Neural crest cell (in vitro differentiated cells): Measurements from ENCODE around the gene TMEM263. TPM values are rescaled to one million over a fixed set of nuclear protein-coding genes. Genes with fewer than 3 reads are reported as not detected.

Source experiments
- DNase-seq: peaks from one replicate; pipeline ENCODE4 v3.0.0; 2021; ENCODE audit warnings: low read depth, mixed read lengths, low spot score
- H3K27ac Mint-ChIP-seq: one replicate; pipeline ENCODE4 v1.8.0; 2021; ENCODE audit warnings: mild to moderate bottlenecking, mixed read lengths; ENCODE audit not compliant: unreplicated experiment
- H3K27me3 Mint-ChIP-seq: 2 replicates; pipeline ENCODE4 v1.8.0; 2021; ENCODE audit warnings: low read depth, mild to moderate bottlenecking, mixed read lengths
- H3K36me3 Mint-ChIP-seq: 2 replicates; pipeline ENCODE4 v1.8.0; 2021; ENCODE audit warnings: low read depth, mild to moderate bottlenecking, mixed read lengths
- H3K4me1 Mint-ChIP-seq: 2 replicates; pipeline ENCODE4 v1.8.0; 2021; ENCODE audit warnings: mixed read lengths
- H3K4me3 Mint-ChIP-seq: one replicate; pipeline ENCODE4 v1.8.0; 2021; ENCODE audit warnings: mild to moderate bottlenecking, mixed read lengths
- H3K9me3 Mint-ChIP-seq: 2 replicates; pipeline ENCODE4 v1.8.0; 2021; ENCODE audit warnings: mixed read lengths
- total RNA-seq: library from RNA; stranded (reverse); gene quantifications from 2 replicates; pipeline ENCODE4 v1.2.1, GENCODE V29; 2021
- TF ChIP-seq, protein P1 (sequence below): fragments of 200-600 bp; sonication (generic); conservative IDR thresholded peaks from 2 replicates; pipeline ENCODE4 v1.5.0; 2021; ENCODE audit warnings: antibody characterized with exemption, mild to moderate bottlenecking

Gene TMEM263
- total RNA-seq, 1 donor from 2014 or later: 27.9 TPM

GRCh38 chr12:106910202-106910601 lies 45.5 kb upstream of the TMEM263 start:
- peaks cover 8% of the 10 kb centered on the region for H3K9me3 Mint-ChIP-seq
- H3K27ac Mint-ChIP-seq: no peak overlapping the region
- TF ChIP-seq, protein P1, sequence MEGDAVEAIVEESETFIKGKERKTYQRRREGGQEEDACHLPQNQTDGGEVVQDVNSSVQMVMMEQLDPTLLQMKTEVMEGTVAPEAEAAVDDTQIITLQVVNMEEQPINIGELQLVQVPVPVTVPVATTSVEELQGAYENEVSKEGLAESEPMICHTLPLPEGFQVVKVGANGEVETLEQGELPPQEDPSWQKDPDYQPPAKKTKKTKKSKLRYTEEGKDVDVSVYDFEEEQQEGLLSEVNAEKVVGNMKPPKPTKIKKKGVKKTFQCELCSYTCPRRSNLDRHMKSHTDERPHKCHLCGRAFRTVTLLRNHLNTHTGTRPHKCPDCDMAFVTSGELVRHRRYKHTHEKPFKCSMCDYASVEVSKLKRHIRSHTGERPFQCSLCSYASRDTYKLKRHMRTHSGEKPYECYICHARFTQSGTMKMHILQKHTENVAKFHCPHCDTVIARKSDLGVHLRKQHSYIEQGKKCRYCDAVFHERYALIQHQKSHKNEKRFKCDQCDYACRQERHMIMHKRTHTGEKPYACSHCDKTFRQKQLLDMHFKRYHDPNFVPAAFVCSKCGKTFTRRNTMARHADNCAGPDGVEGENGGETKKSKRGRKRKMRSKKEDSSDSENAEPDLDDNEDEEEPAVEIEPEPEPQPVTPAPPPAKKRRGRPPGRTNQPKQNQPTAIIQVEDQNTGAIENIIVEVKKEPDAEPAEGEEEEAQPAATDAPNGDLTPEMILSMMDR: no peak
- H3K27me3 Mint-ChIP-seq: peaks cover 3% of the 10 kb centered on the region
- peaks cover 13% of the 10 kb centered on the region for H3K4me1 Mint-ChIP-seq
- no peak overlapping the region for H3K4me3 Mint-ChIP-seq
- H3K36me3 Mint-ChIP-seq: no peaks in the 10 kb centered on the region
- no peak for DNase-seq

GRCh38 chr12:106911581-106911980 lies 44.1 kb upstream of the TMEM263 start:
- no peaks in the 10 kb centered on the region for H3K36me3 Mint-ChIP-seq
- H3K27ac Mint-ChIP-seq: no peak overlapping the region
- peaks cover 21% of the 10 kb centered on the region for H3K4me1 Mint-ChIP-seq
- H3K4me3 Mint-ChIP-seq: no peak overlapping the region
- TF ChIP-seq, protein P1: no peak
- peaks cover 4% of the 10 kb centered on the region for H3K9me3 Mint-ChIP-seq
- DNase-seq: no peak
- peaks cover 3% of the 10 kb centered on the region for H3K27me3 Mint-ChIP-seq

- Mint-ChIP-seq H3K27me3 (no peaks in the 10 kb centered on the region), H3K27ac (no peak overlapping the region), H3K9me3 (no peaks in the 10 kb centered on the region), H3K4me1 (peaks cover 40% of the 10 kb centered on the region), H3K4me3 (no peak overlapping the region), H3K36me3 (no peaks in the 10 kb centered on the region)
- TF ChIP-seq, protein P1: no peak
- DNase-seq: no peak
Measured at GRCh38 chr12:106913456-106913855, 42.3 kb upstream of the TMEM263 start.

GRCh38 chr12:106914796-106915634 lies 40.7 kb upstream of the TMEM263 start:
- H3K27me3 Mint-ChIP-seq: no peaks in the 10 kb centered on the region
- H3K27ac Mint-ChIP-seq: no peak overlapping the region
- H3K36me3 Mint-ChIP-seq: no peaks in the 10 kb centered on the region
- TF ChIP-seq, protein P1: no peak
- DNase-seq: no peak
- H3K4me3 Mint-ChIP-seq: no peak overlapping the region
- no peaks in the 10 kb centered on the region for H3K9me3 Mint-ChIP-seq
- peaks cover 52% of the 10 kb centered on the region for H3K4me1 Mint-ChIP-seq

DNA sequence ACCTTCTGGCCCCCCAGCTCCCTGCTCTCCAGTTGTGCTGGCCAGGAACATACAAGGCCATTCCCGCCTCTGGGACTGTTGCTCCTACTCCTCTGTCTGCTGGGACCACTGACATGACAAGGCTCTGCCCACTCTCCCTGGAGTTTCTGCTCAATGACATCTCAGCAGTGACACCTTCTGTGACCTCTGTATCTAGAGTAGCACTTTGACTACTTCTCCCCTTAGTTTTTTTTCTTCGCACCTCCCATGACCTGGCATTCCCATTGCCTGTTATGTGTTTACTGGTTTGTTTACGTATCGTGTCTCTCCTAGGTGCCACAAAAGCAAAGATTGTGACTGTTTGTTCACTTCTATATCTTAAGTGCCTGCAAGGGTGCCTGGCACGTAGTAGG lies 40.1 kb upstream of the TMEM263 start:
- no peak overlapping the region for H3K4me3 Mint-ChIP-seq
- no peaks in the 10 kb centered on the region for H3K9me3 Mint-ChIP-seq
- no peaks in the 10 kb centered on the region for H3K36me3 Mint-ChIP-seq
- peaks cover 52% of the 10 kb centered on the region for H3K4me1 Mint-ChIP-seq
- TF ChIP-seq, protein P1: no peak
- no peak for DNase-seq
- peak overlapping the region; percentile 3 for H3K27ac Mint-ChIP-seq
- no peaks in the 10 kb centered on the region for H3K27me3 Mint-ChIP-seq
